Suppressor macrophage treated with lipopolysaccharide for 4 hours (primary cell): ENCODE data around the gene TSGA10IP.

Experiments
- DNase-seq: peaks from one replicate; pipeline ENCODE4 v3.0.0-alpha.2; 2020

The TSGA10IP gene

GRCh38 chr11:65945430-65945911, at the start of gene TSGA10IP:
TSS of gene TSGA10IP (plus strand) at chr11:65945480. CDS start at chr11:65945676, 196 bp downstream.
- no peak for DNase-seq

GRCh38 chr11:65895482-65895981, 49.7 kb upstream of the TSGA10IP start:
- DNase-seq, result no peak

GRCh38 chr11:65896034-65896999, 49.0 kb upstream of the TSGA10IP start:
- no peak for DNase-seq

GRCh38 chr11:65897020-65897471, 48.2 kb upstream of the TSGA10IP start:
- no peak for DNase-seq

- no peak for DNase-seq
These were observed 46.5 kb upstream of the TSGA10IP start for GRCh38 chr11:65898656-65899355.

GRCh38 chr11:65899356-65900124, 45.7 kb upstream of the TSGA10IP start:
- peak; percentile 86 for DNase-seq

GRCh38 chr11:65900125-65900898, 45.0 kb upstream of the TSGA10IP start, which contains the start of gene FOSL1:
TSS of gene FOSL1 (minus strand) at chr11:65900388. CDS start at chr11:65900339, 49 bp downstream.
- peak; percentile 94 for DNase-seq

GRCh38 chr11:65900899-65901180, 44.4 kb upstream of the TSGA10IP start:
- no peak for DNase-seq

- no peak for DNase-seq
These were observed 42.2 kb upstream of the TSGA10IP start for GRCh38 chr11:65903068-65903481.

- DNase-seq, result no peak
These were observed 41.6 kb upstream of the TSGA10IP start for GRCh38 chr11:65903715-65904114.

GRCh38 chr11:65906602-65907001, 38.7 kb upstream of the TSGA10IP start:
- no peak for DNase-seq

GRCh38 chr11:65907878-65908277, 37.4 kb upstream of the TSGA10IP start:
- no peak for DNase-seq

GRCh38 chr11:65911682-65912568, 33.4 kb upstream of the TSGA10IP start:
- peak; percentile 32 for DNase-seq

GRCh38 chr11:65912845-65913244, 32.4 kb upstream of the TSGA10IP start:
- no peak for DNase-seq

- DNase-seq, result no peak
These were observed 30.0 kb upstream of the TSGA10IP start for GRCh38 chr11:65915101-65915820.

GRCh38 chr11:65915821-65916251, 29.4 kb upstream of the TSGA10IP start:
- peak; percentile 64 for DNase-seq

GRCh38 chr11:65916391-65916790, 28.9 kb upstream of the TSGA10IP start:
- no peak for DNase-seq

GRCh38 chr11:65917077-65917433, 28.2 kb upstream of the TSGA10IP start:
- no peak for DNase-seq

GRCh38 chr11:65917434-65918210, 27.7 kb upstream of the TSGA10IP start:
- no peak for DNase-seq
